Breast epithelium (tissue), 3 donors: ENCODE results near the gene USP6.

Experiments
- CTCF ChIP-seq, 3 donors: fragments of 450-650 bp; IDR thresholded peaks; one replicate each; pipeline ENCODE4 v1.5.1; 2016 to 2017; ENCODE audit warnings: antibody characterized with exemption in 3 of 3, mild to moderate bottlenecking in 3 of 3, moderate library complexity in 3 of 3
- POLR2A ChIP-seq: fragments of 450-650 bp; IDR thresholded peaks from one replicate; pipeline ENCODE4 v1.6.1; 2016; ENCODE audit warnings: antibody characterized with exemption, mild to moderate bottlenecking, moderate library complexity
- POLR2AphosphoS5 ChIP-seq, 3 donors: sonication (generic); formaldehyde crosslinking; IDR thresholded peaks; one replicate each; pipeline ENCODE4 v1.6.1; 2017; ENCODE audit warnings: antibody characterized with exemption in 3 of 3

GRCh38 chr17:5182597-5183409 lies 67.0 kb downstream of the USP6 start:
- TF ChIP-seq POLR2A (no peak), CTCF (IDR thresholded peaks at IDR 0.05) (no peak), POLR2AphosphoS5 (IDR thresholded peaks at IDR 0.05) (no peak)
